Measurements from ENCODE around the gene KRT79.
"Not testable (repeated sequence)": the region's sequence is repeated elsewhere in the genome, so short reads cannot be mapped to it uniquely, and the experiment has no call there.

KRT79 gene

GRCh38 chr12:52798671-52799504, 35.2 kb downstream of the KRT79 start:
- H3K9me3 ChIP-seq (replicated peaks in 1 of 11), result no peaks in the 10 kb centered on the region
- peaks cover 0 to 10% (median 0%) of the 10 kb centered on the region in 10 experiments; a peak in 6 of 20 replicates for H3K4me1 ChIP-seq
- no peaks in the 10 kb centered on the region for H3K36me3 ChIP-seq
- H3K4me2 ChIP-seq, result no peak overlapping the region
- H4K20me1 ChIP-seq, result no peaks in the 10 kb centered on the region
- no peak overlapping the region for H3K4me3 ChIP-seq
- no peak for TF ChIP-seq Cebpa-rat (IDR thresholded peaks at IDR 0.05)
- H3K9ac ChIP-seq, result no peak overlapping the region
- no peaks in the 10 kb centered on the region for H3K27me3 ChIP-seq
- H3K27ac ChIP-seq, result no peak overlapping the region

DNA sequence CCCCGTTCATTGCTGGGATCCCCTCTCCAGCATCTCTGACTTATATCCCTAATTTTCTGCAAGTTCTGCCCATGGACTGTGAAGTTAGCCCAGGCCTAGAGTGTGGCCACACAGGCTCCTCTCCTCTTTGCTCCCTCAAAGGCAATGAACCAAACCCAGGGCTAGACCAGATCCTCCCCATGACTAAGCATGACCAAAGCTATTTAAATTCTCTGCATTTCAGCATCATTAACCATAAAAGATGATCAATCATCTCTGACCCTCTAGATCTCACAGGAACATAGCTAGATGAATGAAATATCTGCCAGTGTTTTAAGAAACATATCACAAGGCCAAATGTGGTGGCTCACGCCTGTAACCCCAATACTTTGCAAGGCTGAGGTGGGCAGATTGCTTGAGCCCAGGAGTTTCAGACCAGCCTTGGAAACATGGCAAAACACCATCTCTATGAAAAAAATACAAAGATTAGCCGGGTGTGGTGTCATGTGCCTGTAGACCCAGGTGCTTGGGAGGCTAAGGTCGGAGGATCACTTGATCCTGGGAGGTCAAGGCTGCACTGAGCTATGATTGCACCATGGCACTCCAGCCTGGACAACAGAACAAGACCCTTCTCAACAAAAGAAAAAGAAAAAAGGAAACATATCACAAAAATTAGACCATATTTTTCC, 36.0 kb downstream of the KRT79 start:
- peaks cover 0 to 10% (median 0%) of the 10 kb centered on the region in 10 experiments; a peak in 6 of 20 replicates for H3K4me1 ChIP-seq
- no peak overlapping the region for H3K4me2 ChIP-seq
- no peaks in the 10 kb centered on the region for H3K27me3 ChIP-seq
- no peak overlapping the region for H3K4me3 ChIP-seq
- H3K36me3 ChIP-seq, result no peaks in the 10 kb centered on the region
- H3K9me3 ChIP-seq (replicated peaks in 1 of 11), result no peaks in the 10 kb centered on the region
- no peak overlapping the region for H3K27ac ChIP-seq
- H3K9ac ChIP-seq, result no peak overlapping the region
- no peak for TF ChIP-seq Cebpa-rat (IDR thresholded peaks at IDR 0.05)
- H4K20me1 ChIP-seq, result no peaks in the 10 kb centered on the region

- Histone ChIP-seq H3K27me3 (no peaks in the 10 kb centered on the region), H3K9me3 (replicated peaks in 1 of 11) (no peaks in the 10 kb centered on the region), H3K36me3 (no peaks in the 10 kb centered on the region), H3K27ac (no peak overlapping the region), H4K20me1 (no peaks in the 10 kb centered on the region), H3K4me1 (peaks cover 0 to 10% (median 0%) of the 10 kb centered on the region in 10 experiments; a peak in 6 of 20 replicates), H3K9ac (no peak overlapping the region), H3K4me3 (no peak overlapping the region), H3K4me2 (no peak overlapping the region)
- no peak for TF ChIP-seq Cebpa-rat (IDR thresholded peaks at IDR 0.05)
Measured at GRCh38 chr12:52797529-52797894, 36.6 kb downstream of the KRT79 start.

DNA sequence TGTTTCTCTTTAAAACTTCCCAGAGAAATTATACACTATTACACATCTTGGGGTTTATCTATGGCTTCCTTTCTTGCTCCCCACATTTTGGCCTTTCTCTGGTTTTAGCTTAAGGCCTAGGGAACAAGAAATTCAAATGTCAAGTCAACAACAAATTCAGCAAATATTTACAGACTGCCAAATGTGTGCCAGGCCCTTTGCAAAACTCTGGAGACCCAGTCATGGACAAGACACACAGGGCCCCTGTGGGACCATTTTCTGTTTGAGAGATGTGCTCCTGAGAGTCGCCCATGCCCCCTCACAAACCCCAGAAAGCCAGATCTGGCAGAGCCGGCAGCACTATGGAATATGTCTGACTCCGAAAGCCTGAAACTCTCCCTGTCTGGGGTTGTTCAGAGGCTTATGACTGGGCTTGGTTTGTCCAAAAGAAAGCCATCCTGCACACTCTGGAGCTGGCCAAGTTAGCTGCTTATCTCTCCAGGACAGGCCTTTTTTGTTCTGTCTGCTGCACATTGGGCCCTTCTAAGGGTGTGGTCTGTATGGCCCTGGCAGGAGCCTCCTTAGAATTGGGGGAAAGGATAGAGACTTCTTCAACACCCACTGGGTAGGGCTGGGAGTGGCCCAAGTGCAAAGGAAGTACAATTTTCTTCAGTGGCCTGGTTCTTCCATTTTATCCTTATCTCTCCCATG, 37.1 kb downstream of the KRT79 start:
- Histone ChIP-seq H3K9ac (no peak overlapping the region), H3K36me3 (no peaks in the 10 kb centered on the region), H3K9me3 (replicated peaks in 1 of 11) (no peaks in the 10 kb centered on the region), H3K27me3 (no peaks in the 10 kb centered on the region), H3K4me2 (no peak overlapping the region), H3K4me3 (no peak overlapping the region), H3K4me1 (peaks cover 0 to 10% (median 0%) of the 10 kb centered on the region in 10 experiments; a peak in 6 of 20 replicates), H3K27ac (no peak overlapping the region), H4K20me1 (no peaks in the 10 kb centered on the region)
- no peak for TF ChIP-seq Cebpa-rat (IDR thresholded peaks at IDR 0.05)

- Histone ChIP-seq H3K36me3 (no peaks in the 10 kb centered on the region), H3K9ac (no peak overlapping the region), H3K27ac (no peak overlapping the region), H3K27me3 (no peaks in the 10 kb centered on the region), H4K20me1 (no peaks in the 10 kb centered on the region), H3K4me1 (peaks cover 0 to 10% (median 0%) of the 10 kb centered on the region in 10 experiments; a peak in 6 of 20 replicates), H3K4me3 (no peak overlapping the region), H3K9me3 (replicated peaks in 1 of 11) (no peaks in the 10 kb centered on the region), H3K4me2 (no peak overlapping the region)
- no peak for TF ChIP-seq Cebpa-rat (IDR thresholded peaks at IDR 0.05)
Measured at GRCh38 chr12:52796429-52796794, 37.7 kb downstream of the KRT79 start.

GRCh38 chr12:52795694-52796428, 38.2 kb downstream of the KRT79 start, which contains the start of gene KRT3:
Gene KRT3 (minus strand): TSS chr12:52796117. CDS start chr12:52796042, 75 bp downstream.
- peaks cover 0 to 10% (median 0%) of the 10 kb centered on the region in 10 experiments; a peak in 6 of 20 replicates for H3K4me1 ChIP-seq
- H4K20me1 ChIP-seq, result no peaks in the 10 kb centered on the region
- no peak within 1 kb of the TSS for H3K4me2 ChIP-seq
- no peak within 1 kb of the TSS for H3K27ac ChIP-seq
- no peaks in the 10 kb centered on the region for H3K36me3 ChIP-seq
- H3K4me3 ChIP-seq, result no peak within 1 kb of the TSS
- TF ChIP-seq Cebpa-rat (IDR thresholded peaks at IDR 0.05), result no peak
- no peak within 1 kb of the TSS for H3K9ac ChIP-seq
- no peaks in the 10 kb centered on the region for H3K27me3 ChIP-seq
- no peaks in the 10 kb centered on the region for H3K9me3 ChIP-seq (replicated peaks in 1 of 11)

DNA sequence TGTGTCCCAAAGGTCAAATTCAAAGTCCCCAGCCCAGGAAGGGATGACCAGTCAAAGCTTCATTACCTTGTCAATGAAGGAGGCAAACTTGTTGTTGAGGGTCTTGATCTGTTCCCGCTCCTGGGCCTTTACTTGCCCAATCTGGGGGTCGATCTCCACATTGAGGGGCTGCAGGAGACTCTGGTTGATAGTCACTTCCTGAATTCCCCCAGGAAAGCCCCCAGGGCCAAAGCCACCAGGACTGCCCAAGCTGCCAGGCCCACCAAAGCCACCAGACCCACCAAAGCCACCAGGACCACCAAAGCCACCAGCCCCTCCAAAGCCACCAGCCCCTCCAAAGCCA, 38.8 kb downstream of the KRT79 start:
- not testable (repeated sequence) for H3K4me2 ChIP-seq; H4K20me1 ChIP-seq; H3K9me3 ChIP-seq (replicated peaks in 1 of 11); H3K36me3 ChIP-seq; H3K27me3 ChIP-seq; H3K9ac ChIP-seq; H3K4me3 ChIP-seq; H3K27ac ChIP-seq
- H3K4me1 ChIP-seq, result peaks cover 0 to 10% (median 0%) of the 10 kb centered on the region in 10 experiments; a peak in 6 of 20 replicates

DNA sequence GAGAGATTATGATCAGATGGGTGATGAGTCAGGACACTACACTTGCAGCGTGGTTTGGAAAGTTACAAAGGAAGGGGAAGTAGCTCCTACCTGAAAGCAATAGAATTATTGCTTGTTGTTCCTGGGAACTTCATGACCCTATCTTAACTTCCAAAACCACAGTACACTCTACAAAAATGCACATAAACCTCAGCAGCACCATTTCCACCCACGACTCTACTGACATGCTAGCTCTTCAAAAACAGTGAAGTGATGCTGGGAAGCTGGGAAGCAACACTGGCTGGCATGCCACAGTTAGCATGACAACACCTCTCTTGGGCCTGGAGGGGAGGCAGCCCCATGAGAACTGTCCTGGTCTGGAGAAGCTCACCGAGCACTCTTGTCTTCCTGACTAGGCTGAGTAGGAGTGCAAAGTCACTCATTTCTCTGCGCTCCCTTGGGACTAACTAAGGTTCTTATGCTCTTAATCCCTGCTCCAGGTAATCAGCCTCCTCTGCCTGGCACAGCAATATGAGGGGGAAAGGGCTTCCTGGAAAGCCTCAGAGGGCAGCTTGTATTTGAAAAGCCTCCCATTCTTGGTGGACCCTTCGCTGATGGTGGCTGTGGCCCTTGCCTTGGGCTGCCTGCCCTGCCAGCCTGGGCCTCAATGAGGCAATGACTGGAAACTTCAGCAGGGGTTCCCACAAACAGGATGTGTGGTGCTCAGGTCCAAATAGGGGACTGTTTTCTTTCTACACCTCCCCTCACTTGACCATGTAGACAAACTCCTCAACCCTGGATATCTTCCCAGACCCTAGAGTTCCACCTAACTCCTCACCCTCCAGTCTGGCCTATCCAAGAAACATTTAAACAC, 39.4 kb downstream of the KRT79 start:
- H3K27ac ChIP-seq, result no peak overlapping the region
- H3K4me3 ChIP-seq, result no peak overlapping the region
- no peak for TF ChIP-seq Cebpa-rat (IDR thresholded peaks at IDR 0.05)
- no peaks in the 10 kb centered on the region for H4K20me1 ChIP-seq
- no peaks in the 10 kb centered on the region for H3K9me3 ChIP-seq (replicated peaks in 1 of 11)
- H3K4me2 ChIP-seq, result peak overlapping the region in 2 of 11 experiments; percentile 4 to 18; a peak in 2 of 22 replicates
- no peak overlapping the region for H3K9ac ChIP-seq
- H3K27me3 ChIP-seq, result no peaks in the 10 kb centered on the region
- H3K36me3 ChIP-seq, result no peaks in the 10 kb centered on the region
- H3K4me1 ChIP-seq, result peaks cover 0 to 10% (median 0%) of the 10 kb centered on the region in 10 experiments; a peak in 6 of 20 replicates
